SU-DHL-6 (cell line): ENCODE results near the gene OSTN.

Source experiments
- CTCF ChIP-seq: fragments of 200-600 bp; sonication (generic); IDR thresholded peaks from one replicate; pipeline ENCODE4 v1.5.1; 2017; ENCODE audit warnings: antibody characterized with exemption, mild to moderate bottlenecking, low read length, moderate library complexity; ENCODE audit not compliant: insufficient read depth, poor library complexity, severe bottlenecking
- EZH2phosphoT487 ChIP-seq: fragments of 200-600 bp; sonication (generic), shearing (Covaris generic); conservative IDR thresholded peaks from 2 replicates; pipeline ENCODE4 v1.6.1; 2018; ENCODE audit warnings: mild to moderate bottlenecking, antibody characterized with exemption, low read length, moderate library complexity, mixed read lengths

GRCh38 chr3:191262650-191263049, 63.6 kb downstream of the OSTN start:
- TF ChIP-seq CTCF (no peak), EZH2phosphoT487 (no peak)
